ENCODE data around the gene CADM2. TPM values are rescaled to one million over a fixed set of nuclear protein-coding genes. Genes with fewer than 3 reads are reported as not detected.
A peak's percentile ranks its signal among the peaks of the same experiment; 100 is the strongest.

Gene CADM2
- total and polyA plus RNA-seq, 2 experiments from 2014 or later = 13.3 to 47.5 TPM

- H3K4me3 Mint-ChIP-seq = no peak overlapping the region
- peaks cover 1% of the 10 kb centered on the region for H3K27me3 Mint-ChIP-seq (ENCODE audit: insufficient read depth, low read depth, poor library complexity)
- Histone ChIP-seq H4K20me1 (replicated peaks; ENCODE audit: insufficient read depth) (no peaks in the 10 kb centered on the region), H3K9me2 (ENCODE audit: insufficient read depth) (no peaks in the 10 kb centered on the region), H3K27ac (ENCODE audit: low read depth) (no peak overlapping the region), H3F3A (replicated peaks; ENCODE audit: low read depth) (no peaks in the 10 kb centered on the region), H2AFZ (no peak overlapping the region), H3K4me1 (ENCODE audit: insufficient read depth) (peaks cover 39% of the 10 kb centered on the region), H3K4me2 (no peak overlapping the region), H3K27me3 (ENCODE audit: insufficient read depth) (no peaks in the 10 kb centered on the region), H3K79me2 (replicated peaks; ENCODE audit: insufficient read depth) (peaks cover 7% of the 10 kb centered on the region; the same call in 1 of the 2 replicates), H3K4me3 (no peak overlapping the region), H3K36me3 (ENCODE audit: insufficient read depth) (no peaks in the 10 kb centered on the region)
- no peaks in the 10 kb centered on the region for H3K9me3 Mint-ChIP-seq
- ATAC-seq (no peak), DNase-seq (ENCODE audit: low spot score) (no peak)
- H3K4me1 Mint-ChIP-seq = peaks cover 31% of the 10 kb centered on the region
- H3K36me3 Mint-ChIP-seq (ENCODE audit: low read depth) = no peaks in the 10 kb centered on the region
- no peak overlapping the region for H3K27ac Mint-ChIP-seq
- TF ChIP-seq EZH2phosphoT487 (IDR thresholded peaks at IDR 0.05; ENCODE audit: unreplicated experiment) = no peak
- TF ChIP-seq, protein P1, sequence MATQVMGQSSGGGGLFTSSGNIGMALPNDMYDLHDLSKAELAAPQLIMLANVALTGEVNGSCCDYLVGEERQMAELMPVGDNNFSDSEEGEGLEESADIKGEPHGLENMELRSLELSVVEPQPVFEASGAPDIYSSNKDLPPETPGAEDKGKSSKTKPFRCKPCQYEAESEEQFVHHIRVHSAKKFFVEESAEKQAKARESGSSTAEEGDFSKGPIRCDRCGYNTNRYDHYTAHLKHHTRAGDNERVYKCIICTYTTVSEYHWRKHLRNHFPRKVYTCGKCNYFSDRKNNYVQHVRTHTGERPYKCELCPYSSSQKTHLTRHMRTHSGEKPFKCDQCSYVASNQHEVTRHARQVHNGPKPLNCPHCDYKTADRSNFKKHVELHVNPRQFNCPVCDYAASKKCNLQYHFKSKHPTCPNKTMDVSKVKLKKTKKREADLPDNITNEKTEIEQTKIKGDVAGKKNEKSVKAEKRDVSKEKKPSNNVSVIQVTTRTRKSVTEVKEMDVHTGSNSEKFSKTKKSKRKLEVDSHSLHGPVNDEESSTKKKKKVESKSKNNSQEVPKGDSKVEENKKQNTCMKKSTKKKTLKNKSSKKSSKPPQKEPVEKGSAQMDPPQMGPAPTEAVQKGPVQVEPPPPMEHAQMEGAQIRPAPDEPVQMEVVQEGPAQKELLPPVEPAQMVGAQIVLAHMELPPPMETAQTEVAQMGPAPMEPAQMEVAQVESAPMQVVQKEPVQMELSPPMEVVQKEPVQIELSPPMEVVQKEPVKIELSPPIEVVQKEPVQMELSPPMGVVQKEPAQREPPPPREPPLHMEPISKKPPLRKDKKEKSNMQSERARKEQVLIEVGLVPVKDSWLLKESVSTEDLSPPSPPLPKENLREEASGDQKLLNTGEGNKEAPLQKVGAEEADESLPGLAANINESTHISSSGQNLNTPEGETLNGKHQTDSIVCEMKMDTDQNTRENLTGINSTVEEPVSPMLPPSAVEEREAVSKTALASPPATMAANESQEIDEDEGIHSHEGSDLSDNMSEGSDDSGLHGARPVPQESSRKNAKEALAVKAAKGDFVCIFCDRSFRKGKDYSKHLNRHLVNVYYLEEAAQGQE (IDR thresholded peaks at IDR 0.05; ENCODE audit: unreplicated experiment) = no peak
- TF ChIP-seq ZNF331 (CRISPR knock-in tag; IDR thresholded peaks at IDR 0.05; ENCODE audit: low read depth) = no peak
- TF ChIP-seq CREB1 (CRISPR knock-in tag; IDR thresholded peaks at IDR 0.05; ENCODE audit: low read depth) = no peak
- no peak for TF ChIP-seq ZNF114 (CRISPR knock-in tag; IDR thresholded peaks at IDR 0.05)
Observed at GRCh38 chr3:84993956-84994355, 35.2 kb downstream of the CADM2 start.

GRCh38 chr3:84998545-84998944 is 39.8 kb downstream of the CADM2 start:
- Histone ChIP-seq H3K79me2 (replicated peaks; ENCODE audit: insufficient read depth) (peaks cover 3% of the 10 kb centered on the region; the same call in 1 of the 2 replicates), H2AFZ (no peak overlapping the region), H3K9me2 (ENCODE audit: insufficient read depth) (no peaks in the 10 kb centered on the region), H4K20me1 (replicated peaks; ENCODE audit: insufficient read depth) (no peaks in the 10 kb centered on the region), H3K4me1 (ENCODE audit: insufficient read depth) (peaks cover 30% of the 10 kb centered on the region), H3K4me3 (no peak overlapping the region), H3K36me3 (ENCODE audit: insufficient read depth) (no peaks in the 10 kb centered on the region), H3K27me3 (ENCODE audit: insufficient read depth) (no peaks in the 10 kb centered on the region), H3K4me2 (peak overlapping the region; percentile 44), H3K27ac (ENCODE audit: low read depth) (no peak overlapping the region), H3F3A (replicated peaks; ENCODE audit: low read depth) (no peaks in the 10 kb centered on the region)
- no peaks in the 10 kb centered on the region for H3K9me3 Mint-ChIP-seq
- H3K36me3 Mint-ChIP-seq (ENCODE audit: low read depth) = no peaks in the 10 kb centered on the region
- H3K27me3 Mint-ChIP-seq (ENCODE audit: insufficient read depth, low read depth, poor library complexity) = no peaks in the 10 kb centered on the region
- no peak overlapping the region for H3K27ac Mint-ChIP-seq
- no peak for ATAC-seq
- no peak overlapping the region for H3K4me3 Mint-ChIP-seq
- DNase-seq (ENCODE audit: low spot score) = no peak
- H3K4me1 Mint-ChIP-seq = peaks cover 23% of the 10 kb centered on the region
- TF ChIP-seq ZNF462 (CRISPR knock-in tag; IDR thresholded peaks at IDR 0.05) = no peak
- no peak for TF ChIP-seq EZH2phosphoT487 (IDR thresholded peaks at IDR 0.05; ENCODE audit: unreplicated experiment)
- TF ChIP-seq EZH2 (IDR thresholded peaks at IDR 0.05; ENCODE audit: low read depth, unreplicated experiment) = no peak
- no peak for TF ChIP-seq ZNF331 (CRISPR knock-in tag; IDR thresholded peaks at IDR 0.05; ENCODE audit: low read depth)
- TF ChIP-seq JUNB (IDR thresholded peaks at IDR 0.05; ENCODE audit: unreplicated experiment) = no peak
- TF ChIP-seq, protein P2, sequence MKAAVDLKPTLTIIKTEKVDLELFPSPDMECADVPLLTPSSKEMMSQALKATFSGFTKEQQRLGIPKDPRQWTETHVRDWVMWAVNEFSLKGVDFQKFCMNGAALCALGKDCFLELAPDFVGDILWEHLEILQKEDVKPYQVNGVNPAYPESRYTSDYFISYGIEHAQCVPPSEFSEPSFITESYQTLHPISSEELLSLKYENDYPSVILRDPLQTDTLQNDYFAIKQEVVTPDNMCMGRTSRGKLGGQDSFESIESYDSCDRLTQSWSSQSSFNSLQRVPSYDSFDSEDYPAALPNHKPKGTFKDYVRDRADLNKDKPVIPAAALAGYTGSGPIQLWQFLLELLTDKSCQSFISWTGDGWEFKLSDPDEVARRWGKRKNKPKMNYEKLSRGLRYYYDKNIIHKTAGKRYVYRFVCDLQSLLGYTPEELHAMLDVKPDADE (IDR thresholded peaks at IDR 0.05) = no peak
- no peak for TF ChIP-seq NANOG (IDR thresholded peaks at IDR 0.05; ENCODE audit: borderline replicate concordance)
- TF ChIP-seq ZNF114 (CRISPR knock-in tag; IDR thresholded peaks at IDR 0.05) = no peak
